Measurements from ENCODE around the gene SH3BP5.

The SH3BP5 gene

GRCh38 chr3:15263926-15264325 lies 68.5 kb downstream of the SH3BP5 start:
- no peak overlapping the region for H3K14ac ChIP-seq (ENCODE audit: low read length in 2 of 2)
- H3K4ac ChIP-seq (ENCODE audit: low read depth in 1 of 2, low read length in 2 of 2), result no peak overlapping the region
- no peak for DNase-seq
- no peak overlapping the region for H2BK15ac ChIP-seq (ENCODE audit: low read depth, poor library complexity, severe bottlenecking)
- H3K27me3 ChIP-seq (ENCODE audit: control insufficient read depth in 1 of 2, insufficient read depth in 1 of 2, low read length in 2 of 2), result no peaks in the 10 kb centered on the region
- no peak overlapping the region for H3K4me3 ChIP-seq (ENCODE audit: insufficient read depth in 1 of 2, low read depth in 1 of 2, low read length in 2 of 2)
- H3K9ac ChIP-seq (ENCODE audit: low read length), result peak overlapping the region; percentile 63
- peaks cover 9 to 59% of the 10 kb centered on the region in 2 experiments for H3K36me3 ChIP-seq (ENCODE audit: control insufficient read depth in 1 of 2, insufficient read depth in 2 of 2, low read depth in 1 of 2, low read length in 2 of 2)
- H3K79me1 ChIP-seq (replicated peaks; ENCODE audit: low read length, poor library complexity, severe bottlenecking), result peaks cover 11% of the 10 kb centered on the region
- peaks cover 3% of the 10 kb centered on the region for H3K4me1 ChIP-seq (ENCODE audit: control insufficient read depth, insufficient read depth, low read depth, low read length)
- H3K23ac ChIP-seq (ENCODE audit: low read length in 2 of 2), result no peak overlapping the region
- no peak overlapping the region for H4K8ac ChIP-seq (ENCODE audit: low read length)
- no peak overlapping the region for H2BK5ac ChIP-seq (ENCODE audit: low read depth, low read length, poor library complexity, severe bottlenecking)
- no peak overlapping the region for H4K91ac ChIP-seq (ENCODE audit: low read length)
- WGBS, result 94% methylated on average over 2 of the region's 2 CpGs
- no peaks in the 10 kb centered on the region for H3K9me3 ChIP-seq (ENCODE audit: control insufficient read depth, low read length)
- H2BK12ac ChIP-seq (ENCODE audit: low read length in 2 of 2), result no peak overlapping the region
- no peak overlapping the region for H2BK120ac ChIP-seq (ENCODE audit: low read depth, low read length)
- no peak overlapping the region for H3K27ac ChIP-seq (ENCODE audit: low read length, poor library complexity, severe bottlenecking)
- no peak overlapping the region for H2AFZ ChIP-seq (ENCODE audit: low read depth, low read length)
- H3K18ac ChIP-seq (ENCODE audit: low read depth in 1 of 2, low read length in 2 of 2), result no peak overlapping the region
- no peak overlapping the region for H2AK5ac ChIP-seq (ENCODE audit: low read length, severe bottlenecking)
- H3K4me2 ChIP-seq (ENCODE audit: low read length, poor library complexity, severe bottlenecking), result no peak overlapping the region

- no peak for DNase-seq
- Histone ChIP-seq H3K27me3 (ENCODE audit: control insufficient read depth in 1 of 2, insufficient read depth in 1 of 2, low read length in 2 of 2) (no peaks in the 10 kb centered on the region), H2BK15ac (ENCODE audit: low read depth, poor library complexity, severe bottlenecking) (no peak overlapping the region), H3K36me3 (ENCODE audit: control insufficient read depth in 1 of 2, insufficient read depth in 2 of 2, low read depth in 1 of 2, low read length in 2 of 2) (peaks cover 12 to 67% of the 10 kb centered on the region in 2 experiments), H3K9me3 (ENCODE audit: control insufficient read depth, low read length) (no peaks in the 10 kb centered on the region), H4K91ac (ENCODE audit: low read length) (no peak overlapping the region), H3K27ac (ENCODE audit: low read length, poor library complexity, severe bottlenecking) (no peak overlapping the region), H2BK120ac (ENCODE audit: low read depth, low read length) (no peak overlapping the region), H3K4me1 (ENCODE audit: control insufficient read depth, insufficient read depth, low read depth, low read length) (no peaks in the 10 kb centered on the region), H4K8ac (ENCODE audit: low read length) (no peak overlapping the region), H3K79me1 (replicated peaks; ENCODE audit: low read length, poor library complexity, severe bottlenecking) (peaks cover 11% of the 10 kb centered on the region), H3K4me2 (ENCODE audit: low read length, poor library complexity, severe bottlenecking) (no peak overlapping the region), H3K18ac (ENCODE audit: low read depth in 1 of 2, low read length in 2 of 2) (no peak overlapping the region), H3K9ac (ENCODE audit: low read length) (peak overlapping the region; percentile 63), H3K4me3 (ENCODE audit: insufficient read depth in 1 of 2, low read depth in 1 of 2, low read length in 2 of 2) (no peak overlapping the region), H3K4ac (ENCODE audit: low read depth in 1 of 2, low read length in 2 of 2) (no peak overlapping the region), H3K23ac (ENCODE audit: low read length in 2 of 2) (no peak overlapping the region), H2AK5ac (ENCODE audit: low read length, severe bottlenecking) (no peak overlapping the region), H2AFZ (ENCODE audit: low read depth, low read length) (no peak overlapping the region), H2BK5ac (ENCODE audit: low read depth, low read length, poor library complexity, severe bottlenecking) (no peak overlapping the region), H3K14ac (ENCODE audit: low read length in 2 of 2) (no peak overlapping the region), H2BK12ac (ENCODE audit: low read length in 2 of 2) (no peak overlapping the region)
- 99% methylated on average over 4 of the region's 4 CpGs for WGBS
Measured at GRCh38 chr3:15263120-15263519, 69.3 kb downstream of the SH3BP5 start.

DNA sequence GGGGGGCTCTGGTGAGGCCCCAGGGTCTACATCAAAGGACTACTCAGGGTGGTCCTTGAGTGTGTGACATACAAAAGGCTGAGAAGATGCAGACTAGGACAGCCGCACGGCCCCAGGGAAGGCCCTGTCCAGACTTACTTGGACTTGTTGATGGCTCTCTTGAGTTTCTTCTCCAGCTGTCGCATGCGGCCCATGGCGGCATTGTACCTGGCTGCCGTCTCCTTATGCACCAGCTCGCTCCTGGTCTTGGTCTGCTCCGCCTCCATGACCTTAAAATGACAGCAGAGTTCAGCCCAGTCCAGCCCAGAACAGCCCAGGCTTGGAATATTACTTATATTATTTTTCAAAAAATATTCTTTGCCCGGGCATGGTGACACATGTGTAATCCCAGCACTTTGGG lies 70.4 kb downstream of the SH3BP5 start:
- peaks cover 10% of the 10 kb centered on the region for H3K79me1 ChIP-seq (replicated peaks; ENCODE audit: low read length, poor library complexity, severe bottlenecking)
- H2BK120ac ChIP-seq (ENCODE audit: low read depth, low read length), result no peak overlapping the region
- H3K4me3 ChIP-seq (ENCODE audit: insufficient read depth in 1 of 2, low read depth in 1 of 2, low read length in 2 of 2), result no peak overlapping the region
- H3K4me1 ChIP-seq (ENCODE audit: control insufficient read depth, insufficient read depth, low read depth, low read length), result no peaks in the 10 kb centered on the region
- H3K36me3 ChIP-seq (ENCODE audit: control insufficient read depth in 1 of 2, insufficient read depth in 2 of 2, low read depth in 1 of 2, low read length in 2 of 2), result peaks cover 14 to 72% of the 10 kb centered on the region in 2 experiments
- no peak for DNase-seq
- H3K9me3 ChIP-seq (ENCODE audit: control insufficient read depth, low read length), result no peaks in the 10 kb centered on the region
- H3K14ac ChIP-seq (ENCODE audit: low read length in 2 of 2), result no peak overlapping the region
- no peak overlapping the region for H4K91ac ChIP-seq (ENCODE audit: low read length)
- H3K23ac ChIP-seq (ENCODE audit: low read length in 2 of 2), result no peak overlapping the region
- no peak overlapping the region for H3K9ac ChIP-seq (ENCODE audit: low read length)
- H3K4ac ChIP-seq (ENCODE audit: low read depth in 1 of 2, low read length in 2 of 2), result no peak overlapping the region
- H2AFZ ChIP-seq (ENCODE audit: low read depth, low read length), result no peak overlapping the region
- H2BK12ac ChIP-seq (ENCODE audit: low read length in 2 of 2), result no peak overlapping the region
- no peak overlapping the region for H2BK5ac ChIP-seq (ENCODE audit: low read depth, low read length, poor library complexity, severe bottlenecking)
- H3K27me3 ChIP-seq (ENCODE audit: control insufficient read depth in 1 of 2, insufficient read depth in 1 of 2, low read length in 2 of 2), result no peaks in the 10 kb centered on the region
- WGBS, result 97% methylated on average over 9 of the region's 9 CpGs
- H4K8ac ChIP-seq (ENCODE audit: low read length), result no peak overlapping the region
- no peak overlapping the region for H3K27ac ChIP-seq (ENCODE audit: low read length, poor library complexity, severe bottlenecking)
- H2BK15ac ChIP-seq (ENCODE audit: low read depth, poor library complexity, severe bottlenecking), result no peak overlapping the region
- H2AK5ac ChIP-seq (ENCODE audit: low read length, severe bottlenecking), result no peak overlapping the region
- H3K4me2 ChIP-seq (ENCODE audit: low read length, poor library complexity, severe bottlenecking), result no peak overlapping the region
- H3K18ac ChIP-seq (ENCODE audit: low read depth in 1 of 2, low read length in 2 of 2), result no peak overlapping the region

GRCh38 chr3:15261274-15261673 lies 71.1 kb downstream of the SH3BP5 start:
- no peak overlapping the region for H3K4me3 ChIP-seq (ENCODE audit: insufficient read depth in 1 of 2, low read depth in 1 of 2, low read length in 2 of 2)
- no peak overlapping the region for H2AK5ac ChIP-seq (ENCODE audit: low read length, severe bottlenecking)
- no peak overlapping the region for H2BK5ac ChIP-seq (ENCODE audit: low read depth, low read length, poor library complexity, severe bottlenecking)
- DNase-seq, result no peak
- H3K79me1 ChIP-seq (replicated peaks; ENCODE audit: low read length, poor library complexity, severe bottlenecking), result peaks cover 5% of the 10 kb centered on the region
- no peak overlapping the region for H4K91ac ChIP-seq (ENCODE audit: low read length)
- H3K4ac ChIP-seq (ENCODE audit: low read depth in 1 of 2, low read length in 2 of 2), result no peak overlapping the region
- no peak overlapping the region for H3K4me2 ChIP-seq (ENCODE audit: low read length, poor library complexity, severe bottlenecking)
- H3K9ac ChIP-seq (ENCODE audit: low read length), result no peak overlapping the region
- H3K27ac ChIP-seq (ENCODE audit: low read length, poor library complexity, severe bottlenecking), result no peak overlapping the region
- H3K23ac ChIP-seq (ENCODE audit: low read length in 2 of 2), result no peak overlapping the region
- no peak overlapping the region for H2BK12ac ChIP-seq (ENCODE audit: low read length in 2 of 2)
- H3K9me3 ChIP-seq (ENCODE audit: control insufficient read depth, low read length), result no peaks in the 10 kb centered on the region
- H2BK120ac ChIP-seq (ENCODE audit: low read depth, low read length), result no peak overlapping the region
- H3K18ac ChIP-seq (ENCODE audit: low read depth in 1 of 2, low read length in 2 of 2), result no peak overlapping the region
- no peak overlapping the region for H2BK15ac ChIP-seq (ENCODE audit: low read depth, poor library complexity, severe bottlenecking)
- H3K27me3 ChIP-seq (ENCODE audit: control insufficient read depth in 1 of 2, insufficient read depth in 1 of 2, low read length in 2 of 2), result no peaks in the 10 kb centered on the region
- H2AFZ ChIP-seq (ENCODE audit: low read depth, low read length), result no peak overlapping the region
- H3K4me1 ChIP-seq (ENCODE audit: control insufficient read depth, insufficient read depth, low read depth, low read length), result no peaks in the 10 kb centered on the region
- no peak overlapping the region for H4K8ac ChIP-seq (ENCODE audit: low read length)
- peaks cover 20 to 72% of the 10 kb centered on the region in 2 experiments for H3K36me3 ChIP-seq (ENCODE audit: control insufficient read depth in 1 of 2, insufficient read depth in 2 of 2, low read depth in 1 of 2, low read length in 2 of 2)
- H3K14ac ChIP-seq (ENCODE audit: low read length in 2 of 2), result no peak overlapping the region

Measured in mesenchymal stem cell (in vitro differentiated cells and primary cell).